GM21367 (cell line): ENCODE measurements around the gene KCNN3.

Experiments used
- ATAC-seq: cut with Tn5 transposase; IDR thresholded peaks from one replicate; pipeline ENCODE4 v1.9.1; 2021; ENCODE audit not compliant: unreplicated experiment

KCNN3 gene

DNA sequence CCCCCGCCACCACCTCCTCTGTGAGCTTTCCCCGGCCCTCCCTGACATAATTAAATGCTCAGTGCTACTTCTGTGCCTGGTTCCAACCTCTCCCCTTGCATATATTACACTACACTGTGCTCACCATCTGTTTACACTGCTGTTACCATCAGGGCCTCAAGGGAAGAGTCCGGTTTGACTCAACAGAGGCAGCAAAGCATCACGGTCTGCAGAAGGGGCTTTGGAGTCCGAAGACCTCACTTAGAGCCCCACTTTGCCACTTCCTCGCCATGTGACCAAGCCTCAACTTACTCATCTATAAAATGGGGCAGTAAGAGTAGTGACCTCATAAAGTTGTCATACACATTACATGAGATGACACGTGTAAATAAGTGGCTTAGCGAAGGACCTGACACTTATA, 27.4 kb downstream of the KCNN3 start:
- no peak for ATAC-seq

DNA sequence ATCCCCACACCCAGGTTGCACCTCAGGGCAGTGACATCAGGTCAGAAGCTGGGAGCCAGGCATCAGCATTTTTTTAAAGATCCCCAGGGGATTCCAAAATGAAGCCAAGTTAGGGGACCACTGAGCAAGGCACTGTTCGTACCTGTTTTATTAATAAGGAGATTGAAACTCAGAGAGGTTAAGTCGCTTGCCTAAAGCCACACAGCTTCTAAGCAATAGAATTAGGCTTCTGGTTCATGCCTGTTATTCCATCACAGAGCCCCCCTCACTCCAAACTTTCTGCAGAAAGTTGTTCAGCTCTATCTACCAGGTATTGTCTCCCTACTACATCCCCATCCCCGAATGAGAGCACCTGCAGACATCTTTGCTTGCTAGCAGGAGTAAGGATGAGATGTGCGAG, 28.7 kb downstream of the KCNN3 start:
- ATAC-seq, result no peak

DNA sequence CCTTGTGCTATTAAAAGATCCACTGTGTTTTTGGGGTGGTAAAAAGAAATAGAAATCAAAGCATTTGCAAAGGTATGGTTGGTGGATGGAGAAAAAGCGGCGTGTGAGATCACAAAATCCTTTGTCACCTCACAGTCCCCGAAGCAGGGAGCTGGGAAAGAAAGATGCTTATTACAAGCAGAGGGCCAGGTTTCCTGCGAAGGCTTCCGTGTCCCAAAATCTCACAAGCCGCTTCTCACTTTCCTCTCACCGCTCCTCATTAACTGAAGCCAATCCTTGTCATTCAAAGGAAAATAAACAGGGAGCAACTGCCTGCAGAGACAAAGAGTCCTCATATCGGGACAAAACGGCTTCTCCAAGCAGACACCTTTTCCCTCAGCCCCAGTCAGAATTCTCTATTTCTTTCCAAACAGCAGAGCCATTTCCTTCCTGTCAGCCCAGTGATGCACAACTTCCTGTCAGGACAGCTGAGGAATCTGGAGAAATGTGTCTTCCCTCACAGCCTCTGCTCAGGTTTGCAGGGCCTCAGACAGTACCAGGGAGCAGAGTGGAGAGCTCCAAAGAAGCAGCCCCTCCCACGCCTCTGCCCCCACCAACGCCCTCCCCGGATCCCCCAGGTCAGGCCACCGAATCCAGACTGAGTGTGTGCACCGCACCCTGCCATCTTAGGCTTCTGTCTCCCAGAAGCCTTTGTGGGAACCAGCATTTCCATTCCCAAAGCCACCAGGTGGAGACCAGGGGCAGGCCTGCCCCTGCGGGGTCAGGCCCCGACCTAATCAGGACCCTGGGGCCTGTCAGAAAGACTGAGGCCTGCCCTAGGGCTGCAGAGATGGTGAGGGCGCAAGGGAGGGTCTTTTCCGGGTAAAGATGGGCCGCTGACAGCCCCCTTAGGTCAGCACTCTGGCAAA, 29.6 kb downstream of the KCNN3 start:
- no peak for ATAC-seq

DNA sequence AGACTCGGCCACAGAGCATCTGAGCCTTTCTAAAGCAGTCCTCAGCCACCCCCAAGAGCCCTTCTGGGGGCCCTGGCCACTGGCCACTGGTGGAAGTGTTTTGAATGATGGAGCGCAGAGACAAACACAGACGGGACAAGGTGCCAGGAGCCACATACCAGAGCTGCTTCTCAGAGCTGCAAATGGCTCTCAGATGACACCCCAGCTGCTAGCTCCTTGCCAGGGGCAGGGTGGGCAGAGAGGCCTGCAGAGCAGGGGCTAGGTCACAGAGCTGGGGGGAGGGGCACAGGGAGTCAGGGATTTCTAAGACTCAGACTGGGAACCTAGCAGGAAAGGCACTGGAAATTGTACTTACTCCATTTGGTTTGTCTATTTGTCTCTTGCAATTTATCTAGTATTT, 30.4 kb downstream of the KCNN3 start:
- ATAC-seq, result no peak

DNA sequence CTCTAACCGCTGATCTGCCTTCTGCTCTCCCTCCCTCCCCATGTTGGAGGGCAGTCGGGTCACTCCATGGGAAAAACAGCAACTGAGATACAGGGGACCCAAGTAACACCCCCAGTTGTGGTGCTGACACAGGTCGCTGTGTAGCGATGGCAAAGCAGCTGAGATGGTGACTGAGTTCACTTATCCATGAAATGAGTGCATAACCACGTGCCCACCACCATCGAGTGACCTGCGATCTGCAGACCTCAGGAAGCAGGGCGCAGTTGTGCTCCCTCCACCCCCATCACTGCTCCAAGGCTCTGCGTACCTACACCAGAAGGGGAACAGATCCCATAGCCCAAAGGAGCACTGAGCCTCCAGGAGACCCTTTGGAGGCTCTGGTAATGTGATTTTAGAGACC, 31.1 kb downstream of the KCNN3 start:
- no peak for ATAC-seq

DNA sequence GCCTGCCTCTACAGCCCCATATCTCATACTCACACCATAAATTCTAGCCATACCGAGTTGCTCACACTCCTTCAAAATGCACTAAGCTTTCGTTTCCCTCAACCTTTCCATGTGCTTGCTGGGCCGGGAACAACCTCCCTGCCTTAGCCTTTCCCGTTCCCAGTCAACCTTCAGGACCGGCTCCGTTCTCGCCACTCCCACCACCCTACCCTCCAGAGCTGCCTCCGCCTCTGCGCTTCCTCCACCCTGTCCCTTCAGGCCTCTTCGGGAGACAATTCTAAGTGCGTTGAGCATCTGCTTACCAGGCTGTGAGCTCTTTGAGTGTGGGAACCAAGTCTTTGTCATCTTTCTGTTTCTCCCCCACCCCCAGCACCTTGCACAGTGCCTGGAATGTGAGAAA, 31.6 kb downstream of the KCNN3 start:
- no peak for ATAC-seq

DNA sequence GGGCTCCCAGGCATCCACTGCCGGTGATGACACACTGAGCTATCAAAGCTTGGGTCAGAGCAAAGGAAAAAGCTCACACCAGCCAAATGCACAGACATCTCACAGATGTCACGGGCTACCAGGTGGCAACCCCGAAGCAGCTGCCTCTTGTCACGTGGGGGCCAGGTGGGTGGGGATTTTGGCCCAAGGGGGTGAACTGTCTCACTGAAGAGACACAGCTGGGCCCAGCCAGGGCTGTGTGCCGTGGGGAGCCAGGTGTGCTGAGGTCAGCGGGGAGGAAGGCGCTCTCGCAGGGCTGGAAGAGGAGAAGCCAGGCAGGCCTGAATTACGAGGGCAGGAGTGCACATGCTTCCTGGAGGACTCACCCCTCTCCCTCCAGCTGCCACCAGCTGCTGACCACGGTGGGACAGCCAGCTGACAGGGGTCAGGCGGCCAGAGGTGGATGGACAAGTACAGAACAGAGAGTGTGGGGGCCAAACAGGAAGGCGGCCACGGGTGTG, 32.4 kb downstream of the KCNN3 start:
- ATAC-seq, result no peak

DNA sequence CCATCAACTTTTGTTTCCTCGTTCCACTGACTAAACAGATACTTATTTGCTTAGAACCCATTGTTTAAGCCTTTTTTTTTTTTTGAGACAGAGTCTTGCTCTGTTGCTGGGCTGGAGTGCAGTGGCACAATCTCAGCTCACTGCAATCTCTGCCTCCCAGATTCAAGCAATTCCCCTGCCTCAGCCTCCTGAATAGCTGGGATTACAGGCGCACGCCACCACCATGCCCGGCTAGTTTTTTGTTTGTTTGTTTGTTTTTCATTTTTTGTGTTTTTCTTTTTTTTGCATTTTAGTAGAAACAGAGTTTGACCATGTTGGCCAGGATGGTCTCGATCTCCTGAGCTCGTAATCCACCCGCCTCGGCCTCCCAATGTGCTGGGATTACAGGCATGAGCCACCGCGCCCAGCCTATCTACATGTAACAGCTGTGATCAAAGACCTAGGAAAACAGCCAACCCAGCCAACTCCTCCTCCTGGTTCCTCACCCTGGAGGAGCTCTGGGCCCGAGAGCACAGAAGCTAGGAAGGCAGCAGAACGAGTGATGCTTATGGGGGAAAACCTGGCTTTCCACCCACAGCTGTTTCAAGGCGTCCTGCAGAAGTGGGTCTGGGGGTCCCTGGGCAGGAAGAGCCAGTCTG, 32.9 kb downstream of the KCNN3 start:
- no peak for ATAC-seq

DNA sequence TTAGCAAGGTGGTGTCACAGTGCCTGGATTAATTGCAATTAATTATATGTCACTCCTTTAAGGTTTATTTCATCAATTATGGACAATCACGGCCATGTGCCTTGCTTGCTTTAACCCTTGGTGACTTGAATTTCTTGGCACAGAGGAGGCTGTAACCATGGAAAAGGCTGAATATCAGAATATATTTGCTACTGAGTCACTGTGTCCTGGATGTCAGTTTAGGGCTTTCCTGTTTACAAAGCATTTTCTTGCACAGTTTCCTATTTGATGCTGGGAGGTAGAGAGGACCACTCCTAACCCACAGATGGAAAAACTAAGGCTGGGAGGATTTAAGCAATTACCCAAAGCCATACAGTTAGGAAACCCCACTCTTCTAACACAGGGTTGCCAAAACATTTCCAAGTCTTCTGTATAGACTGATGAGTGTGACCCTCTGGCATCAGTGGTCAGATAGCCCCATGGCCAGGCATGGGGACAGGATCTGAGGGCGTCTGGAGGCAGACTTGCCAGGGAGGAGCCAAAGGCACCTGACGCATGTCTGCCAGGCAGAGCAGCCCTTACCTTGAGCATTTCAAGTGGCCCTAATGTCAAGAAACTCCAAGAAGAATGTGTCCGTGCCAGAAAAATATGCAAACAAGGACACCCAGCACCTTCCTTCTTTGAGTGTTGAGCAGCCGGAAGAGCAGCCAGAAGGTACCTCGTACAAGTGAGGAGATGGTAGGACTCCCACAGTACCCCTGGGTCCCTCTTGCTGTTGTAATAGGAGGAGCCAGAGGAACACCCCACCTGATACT, 34.4 kb downstream of the KCNN3 start:
- no peak for ATAC-seq

DNA sequence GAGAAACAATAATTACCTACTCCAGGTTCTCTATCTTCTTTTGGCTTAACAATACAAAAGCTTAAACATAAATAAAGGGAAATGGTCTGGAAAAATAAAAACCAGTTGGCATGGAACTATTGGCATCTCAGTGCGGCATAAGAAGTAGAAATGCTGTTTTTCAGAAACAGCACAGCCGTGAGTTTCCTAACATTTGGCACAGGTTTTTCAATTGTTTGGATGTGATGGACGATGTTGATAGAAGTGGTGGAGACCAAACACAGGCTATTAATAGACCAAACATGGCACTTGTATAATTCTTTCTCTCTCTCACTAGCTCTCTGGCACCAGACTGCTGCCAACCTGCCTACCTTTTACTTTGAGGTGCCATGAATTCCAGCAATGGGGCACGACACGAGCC, 36.2 kb downstream of the KCNN3 start:
- ATAC-seq, result no peak

DNA sequence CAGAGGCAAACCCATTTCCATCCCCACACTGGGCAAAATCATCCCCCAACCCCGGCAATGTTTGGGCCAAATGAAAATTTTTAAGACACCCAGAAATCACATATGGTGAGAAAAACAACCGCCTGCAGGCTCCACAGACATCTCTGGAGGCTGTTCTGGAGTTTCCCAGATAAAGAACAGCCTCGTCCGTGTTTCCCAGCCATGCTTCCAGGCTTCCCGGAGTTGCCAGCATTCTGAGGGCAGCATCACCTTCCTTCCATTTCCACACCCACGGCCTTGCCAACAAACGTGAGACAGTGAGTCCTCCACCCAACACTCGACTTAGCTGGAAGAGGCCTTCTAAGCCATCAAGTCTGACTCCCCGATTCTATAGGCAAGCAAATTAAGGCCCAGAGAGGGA, 36.9 kb downstream of the KCNN3 start:
- no peak for ATAC-seq

DNA sequence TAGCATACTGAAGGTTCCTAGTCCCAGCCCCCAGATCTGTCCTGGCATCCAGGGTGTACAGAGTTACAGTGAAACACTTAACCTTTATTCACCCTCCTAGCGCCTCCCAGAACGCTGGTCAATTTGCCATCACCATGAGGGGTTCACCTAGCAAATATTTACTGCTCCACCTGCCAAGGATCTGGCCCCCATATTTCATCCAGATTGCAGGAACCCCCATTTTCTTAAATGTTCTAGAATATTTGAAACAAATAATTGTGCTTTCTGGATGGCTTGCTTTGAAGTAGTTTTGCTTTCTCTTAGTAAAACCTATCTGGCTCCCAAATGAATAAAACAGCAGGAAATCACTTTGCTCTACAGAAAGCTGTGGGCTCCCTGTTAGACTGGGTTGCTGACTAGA, 37.7 kb downstream of the KCNN3 start:
- no peak for ATAC-seq

DNA sequence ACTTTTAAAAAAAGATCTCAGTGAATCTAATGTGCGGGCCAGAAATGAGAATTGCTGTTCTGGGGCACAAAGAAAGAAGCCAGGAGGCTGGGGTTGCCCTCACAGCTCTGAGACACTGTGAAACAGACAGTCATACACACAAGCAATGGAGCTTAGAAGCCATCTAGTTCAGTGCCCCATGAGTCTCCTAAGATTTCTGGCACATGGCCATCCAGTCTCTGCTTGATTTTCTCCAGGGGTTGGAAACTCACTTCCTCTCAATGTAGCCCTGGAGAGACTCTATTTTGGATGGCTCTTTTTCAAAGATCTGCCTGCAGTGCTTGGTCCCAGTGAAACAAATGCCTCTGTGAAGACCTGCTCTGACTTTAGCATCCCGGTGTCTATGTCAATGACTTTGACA, 38.6 kb downstream of the KCNN3 start:
- no peak for ATAC-seq

DNA sequence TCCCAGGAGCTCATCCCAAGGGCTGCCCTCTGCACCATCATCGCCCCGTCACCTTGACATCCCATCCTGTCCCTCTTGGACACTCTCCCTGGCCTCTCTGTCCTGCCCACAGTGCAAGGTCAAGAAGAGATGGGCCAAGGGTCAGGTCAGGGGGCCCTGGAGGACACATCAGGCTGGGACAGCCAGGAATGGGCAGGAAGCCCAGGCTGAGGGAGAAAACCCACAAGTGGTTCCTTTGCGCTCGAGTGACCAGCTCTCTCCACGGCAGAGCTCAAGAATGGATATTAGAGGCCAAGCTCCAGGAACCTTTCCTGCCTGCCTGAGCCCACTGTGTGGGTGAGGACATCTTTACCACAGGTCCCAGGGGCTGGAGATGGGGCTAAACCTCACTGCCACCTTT, 41.0 kb downstream of the KCNN3 start:
- ATAC-seq, result no peak

DNA sequence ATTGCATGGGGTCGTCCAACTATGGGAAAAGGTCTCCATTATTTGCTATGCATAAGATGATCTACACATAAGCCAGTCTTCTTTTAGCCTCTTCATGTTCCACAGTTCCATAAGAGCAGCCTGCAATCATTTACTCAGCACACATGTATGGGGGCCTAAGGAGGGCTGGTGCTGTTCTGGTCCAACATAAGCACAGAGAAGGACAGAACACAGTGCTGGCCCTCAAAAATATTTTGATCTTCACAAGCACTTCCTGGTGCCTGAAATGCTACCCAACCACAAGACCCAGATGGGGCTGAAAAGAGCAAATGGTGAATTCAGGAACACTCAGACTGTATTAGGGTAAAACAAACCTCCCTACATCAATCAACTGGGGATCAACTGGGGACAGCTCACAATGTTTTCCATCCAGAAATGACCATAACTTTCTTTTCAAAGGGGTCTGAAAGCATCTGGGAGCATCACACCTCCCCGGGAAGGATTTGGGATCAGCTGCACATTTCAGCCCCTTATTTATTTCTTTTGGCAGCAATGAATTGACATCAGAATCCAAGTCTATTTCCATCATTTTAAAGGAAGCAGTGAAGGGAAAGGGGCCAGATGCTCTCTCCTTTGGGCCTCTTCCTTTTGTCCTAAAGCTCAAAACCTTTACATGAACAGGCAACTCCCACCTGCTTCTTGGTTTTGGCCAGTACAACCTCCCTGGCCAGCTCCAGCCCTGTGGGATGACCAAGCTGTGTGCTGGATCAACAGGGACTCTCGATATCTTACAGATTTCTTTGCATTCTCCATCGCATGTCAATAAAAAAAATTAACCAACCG, 45.7 kb downstream of the KCNN3 start:
- no peak for ATAC-seq

DNA sequence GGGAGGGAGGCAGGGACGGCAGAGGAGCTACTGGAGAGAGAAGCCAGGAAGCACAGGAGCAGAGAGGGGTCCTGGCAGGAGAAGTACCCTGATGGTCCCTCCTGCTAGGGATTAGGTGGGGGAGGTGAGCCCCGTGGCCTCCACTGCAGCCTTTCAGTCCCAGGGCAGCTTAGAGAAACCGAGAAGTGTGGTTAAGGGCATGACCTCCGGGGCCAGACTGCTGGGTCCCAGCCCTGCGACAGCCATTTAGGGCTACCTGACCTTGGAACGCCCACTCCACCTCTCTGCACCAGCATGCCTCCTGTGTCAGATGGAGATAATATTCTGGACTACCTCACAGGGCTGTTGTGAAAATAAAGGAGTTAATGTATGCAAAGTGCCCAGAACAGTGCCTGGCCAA, 47.4 kb downstream of the KCNN3 start:
- ATAC-seq, result no peak

DNA sequence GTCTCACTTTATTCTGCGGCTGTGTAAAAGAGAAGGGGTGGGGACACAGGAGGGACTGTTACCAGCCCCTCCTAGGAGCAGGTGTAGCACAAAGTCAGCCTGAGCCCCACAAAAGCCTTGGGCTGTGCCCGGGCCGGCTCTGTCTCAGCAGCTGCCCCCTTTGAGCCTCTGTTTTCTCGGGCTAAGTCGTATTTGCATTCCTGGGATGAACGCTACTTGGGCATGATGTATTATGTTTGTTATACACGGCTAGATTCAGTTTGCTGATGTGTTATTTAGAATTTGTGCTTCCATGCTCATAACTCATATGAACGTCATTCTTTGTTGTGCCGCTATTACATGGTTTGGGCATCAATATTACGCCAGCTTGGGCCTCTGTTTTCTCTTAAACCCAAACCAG, 47.8 kb downstream of the KCNN3 start:
- no peak for ATAC-seq

DNA sequence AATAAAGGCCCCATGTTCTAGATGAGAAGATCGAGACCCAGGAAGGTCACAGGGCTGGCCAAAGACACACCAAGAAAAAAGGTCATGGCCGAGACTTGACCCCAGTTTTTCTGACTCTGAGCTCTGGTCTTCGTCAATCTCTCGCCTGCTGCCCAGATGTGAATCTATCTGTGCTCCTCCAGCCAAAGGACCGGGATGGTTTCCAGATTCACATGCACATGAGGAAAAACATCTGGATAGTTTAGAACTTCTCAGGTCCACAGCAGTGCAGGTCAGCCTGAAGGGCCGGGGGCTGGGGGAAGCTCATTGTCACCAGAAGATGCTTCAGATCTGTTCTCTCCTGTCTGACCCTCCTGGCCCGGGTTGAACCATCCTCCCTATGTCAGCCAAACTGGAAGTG, 49.0 kb downstream of the KCNN3 start:
- ATAC-seq, result no peak

DNA sequence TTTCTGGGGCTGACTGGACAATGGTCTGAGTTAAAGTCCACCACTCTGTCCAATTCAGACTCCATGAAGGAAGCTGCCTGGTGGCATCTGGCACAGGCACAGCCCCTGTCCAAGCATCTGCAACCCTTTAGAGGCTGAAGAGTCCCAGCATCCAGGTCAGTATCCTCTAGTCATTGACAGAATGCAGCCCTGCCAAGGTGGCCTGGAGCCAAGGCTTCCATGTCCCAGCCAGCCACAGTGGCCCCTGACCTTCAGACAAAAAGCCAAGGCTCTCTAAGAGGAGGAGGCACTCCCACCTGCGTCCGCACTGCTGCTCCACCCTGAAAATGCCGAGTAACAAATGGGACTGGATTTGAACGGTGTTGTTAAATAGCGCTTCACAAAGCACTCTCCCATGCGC, 49.4 kb downstream of the KCNN3 start:
- no peak for ATAC-seq

DNA sequence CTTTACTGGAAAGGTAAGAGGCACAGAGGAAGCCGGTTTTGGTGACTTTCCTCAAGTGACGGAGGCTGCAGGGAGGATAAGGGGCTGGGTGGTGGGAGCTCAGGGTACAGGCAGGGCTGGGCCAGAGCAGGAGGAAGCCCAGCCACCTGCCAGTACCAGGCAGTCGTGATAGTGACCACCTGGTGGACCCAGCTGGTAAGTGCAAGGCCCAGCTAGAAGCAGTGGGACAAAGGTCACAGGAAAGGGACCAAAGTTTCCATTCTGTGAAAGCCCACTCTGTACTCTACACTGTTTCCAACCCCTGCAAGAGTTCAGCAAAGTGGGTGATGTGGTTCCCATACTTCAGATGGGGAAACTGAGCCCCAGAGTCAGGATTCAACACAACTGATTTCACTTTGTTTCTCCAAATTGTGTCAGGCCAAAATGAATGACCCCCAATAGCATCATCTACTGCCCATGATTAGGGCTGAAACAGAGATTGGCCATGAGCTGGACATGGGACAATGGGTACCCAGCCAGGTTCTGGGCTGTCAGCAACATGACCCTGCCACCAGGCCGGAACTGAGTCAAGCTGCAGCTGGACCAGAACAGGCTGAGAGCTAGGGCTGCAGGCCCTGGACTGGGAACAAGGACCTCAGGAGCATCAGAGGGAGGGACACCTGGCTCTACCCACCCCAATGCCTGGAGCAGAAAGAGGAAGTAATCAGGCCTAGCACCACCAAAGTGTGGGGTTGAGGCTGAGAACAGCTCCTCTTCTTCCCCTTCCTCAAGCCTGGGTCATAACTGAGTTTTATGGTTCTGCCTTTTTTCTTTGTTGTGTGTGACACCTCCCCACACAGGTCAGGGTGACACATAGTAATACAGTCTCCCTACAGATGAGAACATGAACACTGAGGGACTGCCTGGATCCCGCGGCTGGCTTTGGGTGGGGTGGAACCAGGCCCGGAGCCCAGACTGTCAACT, 50.2 kb downstream of the KCNN3 start:
- no peak for ATAC-seq
